RCC 7860 (cell line): ENCODE results near the gene PLEKHG4.
A peak's percentile ranks its signal among the peaks of the same experiment; 100 is the strongest.

Experiments
- DNase-seq: peaks from one replicate; pipeline ENCODE4 v3.0.0-alpha.2; 2015; ENCODE audit warnings: low spot score
- FAIRE-seq: peaks from 2 replicates; lab custom pipeline; 2012; peaks lifted over from hg19 to GRCh38; lab: Jason Lieb, UNC

PLEKHG4 gene

DNA sequence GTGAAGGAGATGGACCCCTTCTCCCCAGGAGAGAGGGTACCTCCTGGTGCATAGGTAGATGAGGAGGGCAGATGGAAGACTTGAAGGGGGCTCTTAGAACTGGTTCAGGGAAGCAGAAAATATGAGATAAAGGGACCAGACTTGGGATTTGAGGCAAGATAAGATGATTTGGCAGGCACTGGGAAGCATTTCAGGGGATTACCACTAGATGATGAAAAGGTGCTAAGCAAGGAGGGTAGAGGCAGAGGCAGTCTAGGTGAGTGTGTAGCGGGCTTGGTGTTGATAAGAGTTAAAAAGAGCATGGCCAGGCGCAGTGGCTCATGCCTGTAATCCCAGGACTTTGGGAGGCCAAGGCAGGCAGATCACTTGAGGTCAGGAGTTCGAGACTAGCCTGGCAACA, 16.1 kb upstream of the PLEKHG4 start:
- DNase-seq (no peak), FAIRE-seq (no peak)

DNA sequence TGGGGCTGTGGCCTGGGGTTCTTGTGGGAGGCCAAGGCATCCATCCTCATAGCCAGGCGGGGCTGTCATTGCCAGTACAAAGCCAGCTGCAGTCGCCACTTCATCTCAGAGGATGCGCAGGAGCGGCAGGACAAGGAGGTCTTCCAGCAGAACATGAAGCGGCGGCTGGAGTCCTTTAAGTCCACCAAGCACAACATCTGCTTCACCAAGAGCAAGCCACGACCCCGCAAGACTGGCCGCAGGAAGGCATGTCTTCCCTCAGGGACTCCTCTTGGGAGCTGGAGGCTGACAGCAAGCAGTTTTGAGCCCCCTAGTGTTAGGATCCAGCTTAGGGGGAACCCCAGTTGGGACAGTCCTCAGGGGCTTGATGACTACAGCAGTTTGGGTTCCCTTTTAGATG, 15.1 kb upstream of the PLEKHG4 start:
- FAIRE-seq (no peak), DNase-seq (no peak)

DNA sequence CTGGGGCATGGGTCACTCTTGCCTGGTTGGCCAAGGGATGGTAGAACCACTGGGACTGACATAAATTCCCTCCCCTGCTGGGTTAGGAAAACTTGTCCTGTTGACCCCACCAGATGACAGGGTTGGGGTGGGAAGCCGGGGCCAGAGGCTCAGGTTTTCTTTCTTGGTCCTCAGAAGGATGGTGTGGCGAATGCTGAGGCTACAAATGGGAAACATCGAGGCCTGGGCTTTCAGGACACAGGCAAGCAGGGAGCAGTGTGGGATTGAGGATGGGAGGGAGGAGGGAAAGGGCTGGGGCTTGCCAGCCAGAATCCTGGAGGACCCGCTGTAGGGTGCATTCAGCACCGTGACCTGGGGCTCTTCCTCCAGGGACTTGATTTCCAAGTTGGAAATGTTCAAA, 14.5 kb upstream of the PLEKHG4 start:
- FAIRE-seq = no peak
- DNase-seq = no peak

DNA sequence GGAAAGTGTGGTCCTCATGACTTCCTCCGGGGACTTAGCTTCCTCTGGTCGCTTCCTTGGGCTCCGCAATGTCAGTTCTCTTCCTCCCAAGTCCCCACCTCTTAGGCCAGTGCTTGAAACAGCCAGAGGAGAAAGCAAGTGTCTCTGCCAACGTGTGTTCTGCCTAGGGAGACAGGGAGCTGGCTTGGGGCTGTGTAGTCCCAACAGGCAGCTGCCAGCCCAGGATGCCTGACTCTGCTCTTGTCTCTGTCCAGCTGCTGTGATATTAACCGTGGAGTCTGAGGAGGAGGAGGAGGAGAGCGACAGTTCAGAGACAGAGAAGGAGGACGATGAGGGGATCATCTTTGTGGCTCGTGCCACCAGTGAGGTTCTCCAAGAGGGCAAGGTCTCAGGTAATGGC, 13.5 kb upstream of the PLEKHG4 start:
- no peak for FAIRE-seq
- DNase-seq = no peak

DNA sequence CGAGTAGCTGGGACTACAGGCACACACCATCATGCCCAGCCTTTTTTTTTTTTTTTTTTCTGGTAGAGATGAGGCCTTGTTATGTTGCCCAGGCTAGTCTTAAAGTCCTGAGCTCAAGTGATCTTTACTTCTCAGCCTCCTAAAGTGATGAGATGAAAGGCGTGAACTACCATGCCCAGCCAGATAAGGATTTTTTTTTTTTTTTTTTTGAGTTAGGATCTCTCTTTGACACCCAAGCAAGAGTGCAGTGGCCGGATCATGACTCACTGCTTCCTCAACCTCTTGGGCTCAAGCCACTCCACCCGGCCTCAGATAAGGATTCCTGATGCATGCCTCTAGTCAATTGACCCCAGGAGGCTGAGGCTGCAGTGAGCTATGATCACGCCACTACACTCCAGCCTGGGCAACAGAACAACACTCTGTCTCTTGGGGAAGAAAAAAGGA, 11.2 kb upstream of the PLEKHG4 start:
- DNase-seq (peak; percentile 96), FAIRE-seq (peak; percentile 94)

DNA sequence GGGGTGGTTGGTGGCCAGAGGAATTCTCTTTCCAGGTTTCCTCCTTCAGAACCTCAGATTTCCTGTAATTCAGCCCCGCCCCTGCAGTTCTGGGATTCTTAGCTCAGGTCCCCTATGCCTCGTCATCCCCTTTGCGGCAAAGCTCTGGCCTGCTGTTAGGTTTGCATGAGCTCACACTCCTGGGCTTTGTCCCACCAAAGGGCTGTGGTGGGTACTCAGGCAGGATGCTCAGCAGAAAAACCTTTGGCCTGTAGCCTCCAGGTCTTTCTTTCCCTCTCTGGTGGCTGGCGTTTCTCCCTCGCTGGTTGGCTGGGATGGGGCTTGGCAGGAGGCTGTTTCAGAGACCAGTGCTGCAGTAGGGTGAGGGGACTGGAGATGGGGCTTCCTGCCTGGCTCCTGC, 9.6 kb upstream of the PLEKHG4 start:
- FAIRE-seq (peak; percentile 91), DNase-seq (peak; percentile 93)

DNA sequence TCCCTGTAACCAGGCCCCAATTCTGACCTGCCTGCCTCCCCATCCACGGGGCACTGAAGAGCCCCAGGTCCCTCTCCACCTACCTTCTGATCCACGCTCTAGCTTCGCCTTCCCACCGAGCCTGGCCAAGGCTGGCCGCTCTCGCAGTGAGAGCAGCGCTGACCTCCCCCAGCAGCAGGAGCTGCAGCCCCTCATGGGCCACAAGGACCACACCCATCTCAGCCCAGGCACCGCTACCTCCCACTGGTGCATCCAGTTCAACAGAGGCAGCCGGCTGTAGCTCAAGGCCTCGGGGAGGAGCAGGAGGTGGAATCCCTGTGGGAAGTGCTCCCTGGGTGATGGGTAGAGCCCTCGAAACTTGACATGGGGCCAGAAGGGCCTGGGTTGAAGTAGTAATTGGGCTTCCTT, 8.4 kb upstream of the PLEKHG4 start:
- FAIRE-seq (no peak), DNase-seq (no peak)

DNA sequence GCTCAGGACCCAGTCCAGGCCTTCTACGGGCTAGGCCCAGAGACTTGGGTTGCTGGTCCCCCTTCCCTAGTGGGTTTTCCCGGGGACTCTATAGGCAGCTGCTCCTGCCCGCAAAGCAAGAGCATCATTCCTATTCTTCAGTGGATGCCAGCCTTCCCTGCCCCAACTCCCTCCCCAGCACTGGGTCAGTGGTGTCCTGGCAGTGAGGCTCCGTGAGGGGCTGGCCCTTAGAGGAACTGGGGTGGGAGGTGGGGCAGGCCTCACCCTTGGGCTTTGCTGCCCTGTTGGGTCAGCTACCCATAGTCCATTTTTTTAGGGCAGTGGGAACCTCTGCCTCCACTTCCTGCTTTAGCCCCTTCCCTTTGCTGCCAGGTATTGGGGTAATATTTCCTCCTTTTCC, 7.9 kb upstream of the PLEKHG4 start:
- DNase-seq = no peak
- FAIRE-seq = no peak

DNA sequence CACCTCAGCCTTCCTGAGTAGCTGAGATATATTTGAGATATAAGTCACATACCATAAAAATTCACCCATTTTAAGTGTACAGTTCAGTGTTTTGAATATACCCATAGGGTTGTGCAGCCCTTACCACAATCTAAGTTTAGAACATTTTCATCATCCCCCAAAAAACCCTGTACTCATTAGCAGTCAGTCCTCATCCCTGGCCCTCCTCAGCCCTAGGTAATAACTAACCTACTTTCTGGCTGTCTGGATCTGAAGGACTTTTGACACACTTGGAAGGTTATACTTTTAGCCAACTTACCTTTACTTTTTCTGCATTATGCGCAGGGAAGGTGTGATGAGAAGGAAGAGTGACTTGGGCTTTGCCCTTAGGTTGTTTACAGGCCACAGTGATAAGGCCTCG, 4.0 kb upstream of the PLEKHG4 start:
- DNase-seq = no peak
- FAIRE-seq = no peak

DNA sequence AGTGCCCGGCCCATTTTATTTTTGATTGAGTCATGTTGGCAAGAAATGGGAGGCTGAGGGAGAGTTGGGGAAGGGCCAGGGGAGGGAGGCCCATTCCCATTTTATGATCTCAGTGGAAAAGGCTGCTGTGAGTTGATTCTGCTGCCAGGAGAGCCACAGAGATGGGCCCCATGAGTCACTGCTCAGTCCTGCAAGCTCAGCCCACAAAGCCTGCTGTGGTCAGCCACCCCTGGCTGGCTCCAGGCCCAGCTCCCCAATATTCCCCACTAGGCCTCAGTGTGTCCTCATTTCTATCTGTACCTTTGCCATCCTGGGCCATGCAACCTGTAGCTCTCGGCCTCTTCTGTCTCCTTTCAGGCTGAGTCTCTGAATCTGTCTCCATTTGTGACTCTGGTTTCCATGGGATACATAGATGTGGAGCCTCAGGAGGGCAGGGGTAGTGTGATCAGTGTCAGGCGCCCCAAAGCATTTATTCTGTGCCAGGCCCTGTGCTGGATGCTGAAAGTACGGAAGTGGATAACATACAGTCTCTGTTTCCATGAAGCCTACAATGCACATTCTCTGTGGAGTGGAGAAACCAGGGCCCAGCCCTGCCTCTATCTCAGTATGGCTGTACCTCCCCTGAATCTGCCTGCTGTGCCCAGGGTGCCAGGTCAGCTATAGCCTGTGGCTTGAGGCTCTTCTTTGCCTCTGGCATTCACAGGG, 1.9 kb upstream of the PLEKHG4 start:
- DNase-seq = peak; percentile 98
- FAIRE-seq = peak; percentile 98

DNA sequence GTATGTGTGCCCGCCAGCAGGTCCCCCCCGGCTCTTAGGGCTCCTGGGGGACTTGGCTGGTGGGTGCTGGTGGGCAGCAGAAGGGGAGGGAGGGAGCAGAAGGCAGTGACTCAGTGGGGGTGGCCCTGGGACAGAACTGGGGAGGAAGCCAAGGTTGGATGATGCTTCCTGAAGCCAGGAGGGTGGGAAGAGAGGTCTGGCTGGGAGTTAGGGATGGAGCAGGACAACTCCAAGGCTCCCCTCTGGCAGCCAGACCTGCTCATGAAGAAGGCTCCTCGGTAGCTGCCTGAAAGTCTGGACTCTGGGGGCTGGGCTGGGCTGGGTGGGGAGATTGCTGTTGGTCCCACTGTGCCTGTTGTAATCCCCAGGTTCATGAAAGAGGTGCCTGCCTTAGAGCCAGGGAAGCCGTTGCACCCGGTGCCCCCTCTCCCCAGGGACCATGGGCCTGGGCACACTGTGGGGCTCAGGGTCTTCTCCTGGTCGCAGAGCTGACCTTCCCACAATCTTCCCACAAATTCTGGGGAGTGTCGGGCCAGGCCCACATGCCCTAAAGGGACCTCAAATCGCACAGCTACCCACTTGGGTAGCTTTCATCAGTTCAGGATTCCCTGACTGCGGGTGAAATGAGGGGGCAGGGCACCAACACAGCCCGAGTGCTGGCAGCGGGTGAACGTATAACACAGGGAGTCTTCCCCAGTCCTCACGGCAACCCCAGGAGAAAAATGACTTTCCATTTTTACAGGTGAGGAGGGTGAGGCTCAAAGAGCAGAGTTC, 1.1 kb upstream of the PLEKHG4 start:
- DNase-seq (peak; percentile 72), FAIRE-seq (peak; percentile 24)

DNA sequence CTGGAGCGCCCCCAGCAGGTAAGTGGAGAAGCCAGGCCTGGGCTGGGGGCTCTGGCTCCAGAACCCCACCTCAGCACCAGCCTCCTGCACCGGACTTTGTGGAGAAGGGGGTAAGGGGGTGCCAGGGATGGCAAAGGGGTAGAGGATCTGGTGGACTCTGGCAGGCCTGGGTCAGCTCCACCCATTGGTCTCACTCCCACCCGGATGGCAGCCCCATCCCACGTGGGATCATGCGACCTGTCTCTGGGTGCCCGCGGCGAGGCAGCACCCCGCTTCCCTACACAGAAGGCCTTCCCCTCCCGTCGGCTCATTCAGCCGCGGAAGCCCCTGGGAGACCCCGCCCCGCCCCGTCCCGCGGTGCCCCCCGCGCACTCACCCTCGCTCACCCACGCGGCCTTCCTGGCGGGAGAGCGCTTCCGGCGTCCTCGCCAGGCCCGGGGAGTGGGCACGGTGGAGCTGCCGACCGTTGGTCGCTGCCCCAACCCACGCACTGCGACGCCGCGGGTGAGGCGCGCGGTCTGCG, 498 bp upstream of the PLEKHG4 start:
- FAIRE-seq = no peak
- peak; percentile 19 for DNase-seq

DNA sequence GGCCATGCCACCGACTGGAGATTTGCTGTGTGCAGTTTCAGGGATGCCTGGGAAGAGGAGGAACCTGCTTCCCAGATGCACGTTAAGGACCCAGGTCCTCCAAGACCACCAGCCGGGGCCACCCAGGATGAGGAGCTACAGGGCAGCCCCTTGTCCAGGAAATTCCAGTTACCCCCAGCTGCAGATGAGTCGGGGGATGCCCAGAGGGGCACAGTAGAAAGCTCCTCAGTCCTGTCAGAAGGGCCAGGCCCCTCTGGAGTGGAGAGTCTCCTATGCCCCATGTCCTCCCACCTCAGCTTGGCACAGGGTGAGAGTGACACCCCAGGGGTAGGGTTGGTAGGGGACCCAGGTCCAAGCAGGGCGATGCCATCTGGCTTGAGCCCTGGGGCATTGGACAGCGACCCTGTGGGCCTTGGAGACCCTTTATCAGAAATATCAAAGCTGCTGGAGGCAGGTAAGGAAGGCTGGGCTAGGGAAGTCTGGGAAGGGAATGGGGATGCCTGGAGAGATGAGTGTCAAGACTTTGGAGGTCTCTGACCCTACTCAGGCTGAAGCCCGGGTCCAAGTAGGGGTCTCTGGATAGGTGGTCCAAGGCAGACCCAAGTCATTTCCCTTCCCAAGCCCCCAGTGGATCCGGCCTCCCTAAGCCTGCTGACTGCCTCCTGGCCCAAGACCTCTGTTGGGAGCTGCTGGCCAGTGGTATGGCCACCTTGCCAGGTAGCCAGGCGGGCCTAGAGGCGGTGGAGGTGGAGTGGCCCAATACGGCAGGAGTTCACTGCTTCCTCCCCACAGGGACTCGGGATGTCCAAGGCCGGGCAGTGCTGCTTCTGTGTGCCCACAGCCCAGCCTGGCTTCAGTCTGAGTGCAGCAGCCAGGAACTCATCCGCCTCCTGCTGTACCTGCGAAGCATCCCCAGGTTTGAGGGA, 1.0 kb downstream of the PLEKHG4 start:
- no peak for FAIRE-seq

DNA sequence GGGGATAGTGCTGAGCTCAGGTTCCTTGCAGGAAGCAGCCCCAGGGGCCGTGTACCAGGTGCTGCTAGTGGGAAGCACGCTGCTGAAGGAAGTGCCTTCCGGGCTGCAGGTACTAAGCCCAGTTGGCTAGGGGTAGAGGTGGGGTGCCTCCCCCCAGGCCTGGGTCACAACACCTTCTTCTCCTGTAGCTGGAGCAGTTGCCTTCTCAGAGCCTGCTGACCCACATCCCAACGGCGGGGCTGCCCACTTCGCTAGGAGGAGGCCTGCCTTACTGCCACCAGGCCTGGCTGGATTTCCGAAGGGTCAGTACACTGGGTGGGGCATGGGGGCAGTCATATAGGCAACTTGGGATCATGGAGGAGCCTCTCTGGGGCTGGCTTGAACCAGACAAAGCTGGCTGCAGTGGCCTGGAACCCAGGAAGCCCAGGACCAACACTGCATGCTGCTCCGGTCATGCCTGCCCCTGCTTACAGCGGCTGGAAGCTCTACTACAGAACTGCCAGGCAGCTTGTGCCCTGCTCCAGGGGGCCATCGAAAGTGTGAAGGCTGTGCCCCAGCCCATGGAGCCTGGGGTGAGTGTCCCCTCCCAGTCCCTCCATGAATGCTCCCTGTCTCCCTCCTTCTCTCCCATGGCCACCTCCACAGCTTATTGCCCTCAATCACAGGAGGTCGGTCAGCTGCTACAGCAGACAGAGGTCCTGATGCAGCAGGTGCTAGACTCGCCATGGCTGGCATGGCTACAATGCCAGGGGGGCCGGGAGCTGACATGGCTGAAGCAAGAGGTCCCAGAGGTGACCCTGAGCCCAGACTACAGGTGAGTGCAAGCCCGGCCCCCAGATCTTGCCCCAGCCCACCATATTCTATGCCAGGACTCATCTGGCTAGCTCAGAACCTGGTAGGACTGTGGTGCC, 2.5 kb downstream of the PLEKHG4 start:
- DNase-seq = no peak
- FAIRE-seq = no peak

More for the DNA sequence above, 1.0 kb downstream of the PLEKHG4 start:
- DNase-seq = no peak

DNA sequence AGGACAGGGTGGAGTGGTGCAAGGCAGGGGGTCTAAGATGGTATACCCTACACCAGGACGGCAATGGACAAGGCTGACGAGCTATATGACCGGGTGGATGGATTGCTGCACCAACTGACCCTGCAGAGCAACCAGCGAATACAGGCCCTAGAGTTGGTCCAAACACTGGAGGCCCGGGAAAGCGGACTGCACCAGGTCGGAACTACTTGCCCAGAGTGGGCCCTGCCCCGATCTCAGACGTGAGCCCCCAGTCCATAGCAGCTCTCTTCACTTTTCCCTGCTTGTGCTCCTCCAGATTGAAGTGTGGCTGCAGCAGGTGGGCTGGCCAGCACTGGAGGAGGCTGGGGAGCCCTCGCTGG, 3.1 kb downstream of the PLEKHG4 start:
- FAIRE-seq = no peak
- DNase-seq = no peak

DNA sequence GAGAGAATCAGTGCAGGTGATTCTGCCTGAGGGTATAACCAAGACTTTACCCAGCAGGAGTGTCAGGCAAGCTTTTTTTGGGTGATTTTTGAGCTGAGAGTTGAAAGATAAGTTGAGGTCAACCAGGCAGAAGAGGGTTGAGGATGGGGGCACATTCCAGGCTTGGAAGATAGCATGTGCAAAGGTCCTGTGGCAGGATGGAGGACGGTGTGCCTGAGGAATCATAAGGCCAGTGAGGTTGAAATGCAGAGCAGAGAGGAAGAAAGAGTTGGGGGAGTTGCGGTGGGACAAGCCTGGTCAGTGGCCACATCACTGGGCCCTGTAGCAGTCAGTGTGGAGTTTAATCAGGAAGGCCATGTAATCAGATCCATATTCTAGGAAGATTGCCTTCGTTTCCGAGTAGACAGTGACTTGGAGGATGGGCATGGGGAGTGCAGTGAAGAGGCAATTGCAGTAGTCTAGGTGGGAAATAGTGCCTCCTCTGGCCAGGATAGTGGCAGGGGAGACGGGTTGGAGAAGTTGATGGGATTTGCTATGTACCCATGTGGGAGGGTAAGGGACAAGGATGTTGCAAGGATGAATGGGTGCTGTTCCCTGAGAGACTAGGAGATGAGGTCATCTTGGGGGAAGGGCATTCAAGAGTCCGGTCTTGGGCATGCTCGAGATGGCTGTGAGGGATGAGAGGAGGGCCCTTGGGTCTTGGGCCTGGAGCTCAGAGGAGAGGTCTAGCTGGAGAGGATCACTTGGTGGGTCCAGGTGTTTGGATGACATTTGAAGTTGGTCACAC, 3.9 kb downstream of the PLEKHG4 start:
- DNase-seq (peak; percentile 37), FAIRE-seq (no peak)

DNA sequence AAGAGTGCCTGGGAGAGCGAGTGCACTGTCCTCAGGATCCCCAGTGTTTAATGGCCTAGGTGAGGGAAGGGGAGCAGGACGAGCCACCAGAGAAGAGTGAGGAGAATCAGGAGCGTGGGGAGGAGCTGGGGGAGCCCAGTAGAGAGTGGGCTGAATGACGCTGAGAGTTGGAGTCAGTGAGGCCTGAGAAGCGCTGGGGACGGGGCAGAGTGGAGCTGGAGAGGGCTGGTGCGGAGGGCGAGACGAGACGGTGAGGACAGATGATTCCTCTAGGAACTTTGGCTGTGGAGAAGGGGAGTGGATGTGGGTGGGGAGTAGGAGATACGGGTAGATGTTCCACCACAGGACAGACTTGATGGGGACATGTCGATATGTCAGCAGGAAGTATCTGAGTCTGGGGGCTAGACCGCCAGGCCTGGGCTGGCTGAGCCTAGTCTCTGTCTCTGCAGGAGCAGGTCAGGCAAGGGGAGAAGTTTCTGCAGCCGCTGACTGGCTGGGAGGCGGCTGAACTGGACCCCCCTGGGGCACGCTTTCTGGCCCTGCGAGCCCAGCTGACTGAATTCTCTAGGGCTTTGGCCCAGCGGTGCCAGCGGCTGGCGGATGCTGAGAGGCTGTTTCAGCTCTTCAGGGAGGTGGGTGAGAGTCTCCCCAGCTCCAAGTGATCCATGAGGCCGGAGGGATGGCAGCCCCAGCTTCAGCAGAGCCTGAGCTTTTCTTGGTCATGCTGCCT, 4.7 kb downstream of the PLEKHG4 start:
- no peak for FAIRE-seq
- DNase-seq = no peak
